Loucy (cell line): ENCODE measurements around the gene FAM107B.

ENCODE experiments used
- H2AFZ ChIP-seq: fragments of 200-600 bp; sonication (generic); 2 replicates; pipeline ENCODE4 v1.6.0; 2016; ENCODE audit warnings: antibody characterized with exemption, mild to moderate bottlenecking, low read length, moderate library complexity
- H3F3A ChIP-seq: fragments of 200-600 bp; 2 replicates; pipeline ENCODE4 v1.6.0; 2016; ENCODE audit warnings: antibody characterized with exemption, low read depth, mild to moderate bottlenecking
- H3K27me3 ChIP-seq: fragments of 200-600 bp; sonication (generic); 2 replicates; pipeline ENCODE4 v1.6.1; 2014; ENCODE audit warnings: low read length, mild to moderate bottlenecking; ENCODE audit not compliant: insufficient read depth, poor library complexity, severe bottlenecking
- H3K36me3 ChIP-seq: fragments of 200-600 bp; sonication (generic); 2 replicates; pipeline ENCODE4 v1.6.1; 2016; ENCODE audit warnings: low read length; ENCODE audit not compliant: insufficient read depth
- H3K4me1 ChIP-seq: fragments of 200-600 bp; sonication (generic); 2 replicates; pipeline ENCODE4 v1.5.1; 2014; ENCODE audit warnings: low read length, mild to moderate bottlenecking; ENCODE audit not compliant: insufficient read depth, poor library complexity, severe bottlenecking
- H3K4me2 ChIP-seq: fragments of 200-600 bp; sonication (generic); 2 replicates; pipeline ENCODE4 v1.6.0; 2014; ENCODE audit warnings: antibody characterized with exemption, low read length, low read depth, mild to moderate bottlenecking; ENCODE audit not compliant: poor library complexity, severe bottlenecking
- H3K4me3 ChIP-seq: fragments of 200-600 bp; sonication (generic); 2 replicates; pipeline ENCODE4 v1.5.1; 2014; ENCODE audit warnings: low read length, mild to moderate bottlenecking, mixed read lengths; ENCODE audit not compliant: poor library complexity, severe bottlenecking
- H3K79me2 ChIP-seq: fragments of 200-600 bp; sonication (generic); 2 replicates; pipeline ENCODE4 v1.6.1; 2014; ENCODE audit warnings: low read length; ENCODE audit not compliant: insufficient read depth
- H3K9ac ChIP-seq: fragments of 200-600 bp; sonication (generic); 2 replicates; pipeline ENCODE4 v1.6.0; 2014; ENCODE audit warnings: mild to moderate bottlenecking, low read depth, low read length, moderate library complexity; ENCODE audit not compliant: poor library complexity, severe bottlenecking
- H3K9me2 ChIP-seq: fragments of 200-600 bp; sonication (generic); replicated peaks from 2 replicates; pipeline ENCODE4 v1.6.1; 2016; ENCODE audit warnings: low read depth, low read length, mixed read lengths
- H3K9me3 ChIP-seq: fragments of 200-600 bp; sonication (generic); 2 replicates; pipeline ENCODE4 v1.6.1; 2014; ENCODE audit warnings: mild to moderate bottlenecking, antibody characterized with exemption, low read length, low read depth; ENCODE audit not compliant: insufficient read depth
- H4K20me1 ChIP-seq: fragments of 200-600 bp; sonication (generic); 2 replicates; pipeline ENCODE4 v1.6.0; 2014; ENCODE audit warnings: antibody characterized with exemption, low read length, mild to moderate bottlenecking; ENCODE audit not compliant: insufficient read depth, poor library complexity, severe bottlenecking
- EZH2phosphoT487 ChIP-seq: fragments of 200-600 bp; IDR thresholded peaks from 2 replicates; pipeline ENCODE4 v1.6.1; 2018; ENCODE audit warnings: antibody characterized with exemption, mild to moderate bottlenecking, moderate library complexity, borderline replicate concordance
- TF ChIP-seq, protein P1 (sequence below): fragments of 200-600 bp; sonication (generic); conservative IDR thresholded peaks from 2 replicates; pipeline ENCODE4 v1.5.1; 2014; ENCODE audit warnings: mild to moderate bottlenecking, antibody characterized with exemption, low read length

The FAM107B gene

DNA sequence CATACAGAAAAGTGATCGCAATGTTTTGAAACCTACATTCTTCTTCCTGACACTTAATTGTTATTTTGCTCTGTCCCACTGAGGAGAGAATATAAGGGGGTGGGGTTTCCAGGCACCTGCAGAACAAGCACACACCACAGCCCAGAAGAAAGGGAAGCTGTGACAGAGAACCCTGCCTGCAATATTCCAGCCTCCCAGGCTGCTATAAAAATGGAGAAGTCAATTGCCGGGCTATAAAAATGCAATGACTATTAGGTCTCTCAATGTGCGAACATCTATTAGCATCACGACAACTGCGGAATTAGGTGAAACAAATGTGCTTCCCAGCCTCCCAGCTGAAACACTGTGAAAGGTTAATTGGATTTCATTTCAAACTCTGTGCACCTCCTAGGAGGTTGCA lies 298.7 kb downstream of the FAM107B start:
- Histone ChIP-seq H3K4me1 (no peaks in the 10 kb centered on the region), H3K9me2 (no peaks in the 10 kb centered on the region), H3F3A (no peaks in the 10 kb centered on the region), H4K20me1 (no peaks in the 10 kb centered on the region), H3K79me2 (no peaks in the 10 kb centered on the region), H3K27me3 (no peaks in the 10 kb centered on the region), H3K9me3 (no peaks in the 10 kb centered on the region), H3K4me3 (no peak overlapping the region), H2AFZ (no peak overlapping the region), H3K36me3 (no peaks in the 10 kb centered on the region), H3K9ac (no peak overlapping the region), H3K4me2 (no peak overlapping the region)
- TF ChIP-seq EZH2phosphoT487: no peak
- TF ChIP-seq, protein P1, sequence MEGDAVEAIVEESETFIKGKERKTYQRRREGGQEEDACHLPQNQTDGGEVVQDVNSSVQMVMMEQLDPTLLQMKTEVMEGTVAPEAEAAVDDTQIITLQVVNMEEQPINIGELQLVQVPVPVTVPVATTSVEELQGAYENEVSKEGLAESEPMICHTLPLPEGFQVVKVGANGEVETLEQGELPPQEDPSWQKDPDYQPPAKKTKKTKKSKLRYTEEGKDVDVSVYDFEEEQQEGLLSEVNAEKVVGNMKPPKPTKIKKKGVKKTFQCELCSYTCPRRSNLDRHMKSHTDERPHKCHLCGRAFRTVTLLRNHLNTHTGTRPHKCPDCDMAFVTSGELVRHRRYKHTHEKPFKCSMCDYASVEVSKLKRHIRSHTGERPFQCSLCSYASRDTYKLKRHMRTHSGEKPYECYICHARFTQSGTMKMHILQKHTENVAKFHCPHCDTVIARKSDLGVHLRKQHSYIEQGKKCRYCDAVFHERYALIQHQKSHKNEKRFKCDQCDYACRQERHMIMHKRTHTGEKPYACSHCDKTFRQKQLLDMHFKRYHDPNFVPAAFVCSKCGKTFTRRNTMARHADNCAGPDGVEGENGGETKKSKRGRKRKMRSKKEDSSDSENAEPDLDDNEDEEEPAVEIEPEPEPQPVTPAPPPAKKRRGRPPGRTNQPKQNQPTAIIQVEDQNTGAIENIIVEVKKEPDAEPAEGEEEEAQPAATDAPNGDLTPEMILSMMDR: no peak

DNA sequence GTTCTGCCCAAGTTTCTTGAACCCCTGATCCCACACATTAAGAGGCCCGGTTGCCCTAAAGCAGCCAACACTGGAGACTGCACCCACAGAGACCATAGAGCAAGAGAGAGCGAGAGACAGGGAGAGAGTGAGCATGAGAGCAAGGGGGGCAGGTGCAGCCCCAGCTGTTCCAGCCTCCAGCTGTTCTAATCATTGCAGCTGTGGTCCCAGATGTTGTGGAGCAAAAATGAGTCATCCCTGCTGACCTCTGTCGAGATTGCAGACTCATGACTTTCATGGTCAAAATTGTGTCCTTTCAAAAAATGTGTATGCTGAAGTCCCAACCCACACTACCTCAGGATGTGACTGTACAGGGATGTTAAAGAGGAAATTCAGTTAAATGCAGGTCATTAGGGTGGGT lies 300.0 kb downstream of the FAM107B start:
- no peaks in the 10 kb centered on the region for H3K9me3 ChIP-seq
- H3K36me3 ChIP-seq: no peaks in the 10 kb centered on the region
- H3K4me3 ChIP-seq: no peak overlapping the region
- no peak overlapping the region for H2AFZ ChIP-seq
- H3K9me2 ChIP-seq: no peaks in the 10 kb centered on the region
- no peak for TF ChIP-seq EZH2phosphoT487
- TF ChIP-seq, protein P1: no peak
- no peaks in the 10 kb centered on the region for H3F3A ChIP-seq
- H3K79me2 ChIP-seq: no peaks in the 10 kb centered on the region
- H3K4me2 ChIP-seq: no peak overlapping the region
- no peaks in the 10 kb centered on the region for H4K20me1 ChIP-seq
- no peaks in the 10 kb centered on the region for H3K27me3 ChIP-seq
- H3K4me1 ChIP-seq: no peaks in the 10 kb centered on the region
- no peak overlapping the region for H3K9ac ChIP-seq

DNA sequence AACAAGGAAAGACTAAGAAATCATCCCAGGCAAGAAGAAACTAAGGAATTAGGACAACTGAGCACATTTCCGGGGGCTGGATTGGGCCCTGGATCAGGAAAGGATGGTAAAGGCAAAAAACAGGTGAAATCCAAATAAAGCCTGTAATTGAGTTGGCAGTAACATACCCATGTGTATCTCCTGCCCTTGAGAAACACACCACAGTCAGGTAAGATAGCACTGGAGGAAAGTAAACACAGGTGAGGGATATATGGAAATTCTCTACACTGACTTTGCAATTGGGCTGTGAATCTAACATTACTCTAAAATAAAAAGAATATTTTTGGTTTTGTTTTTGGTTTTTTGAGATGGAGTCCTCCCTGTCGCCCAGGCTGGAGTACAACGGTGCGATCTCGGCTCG lies 303.8 kb downstream of the FAM107B start:
- no peaks in the 10 kb centered on the region for H4K20me1 ChIP-seq
- no peaks in the 10 kb centered on the region for H3K9me3 ChIP-seq
- no peaks in the 10 kb centered on the region for H3K4me1 ChIP-seq
- H3K4me2 ChIP-seq: no peak overlapping the region
- H2AFZ ChIP-seq: no peak overlapping the region
- H3K36me3 ChIP-seq: no peaks in the 10 kb centered on the region
- H3K9ac ChIP-seq: no peak overlapping the region
- no peaks in the 10 kb centered on the region for H3K27me3 ChIP-seq
- TF ChIP-seq EZH2phosphoT487: no peak
- TF ChIP-seq, protein P1: no peak
- H3F3A ChIP-seq: no peaks in the 10 kb centered on the region
- no peaks in the 10 kb centered on the region for H3K9me2 ChIP-seq
- H3K4me3 ChIP-seq: no peak overlapping the region
- no peaks in the 10 kb centered on the region for H3K79me2 ChIP-seq
